HEK293 (cell line): ENCODE measurements around the gene BATF3.
"Not testable (repeated sequence)": the region's sequence is repeated elsewhere in the genome, so short reads cannot be mapped to it uniquely, and the experiment has no call there.

Source experiments
- CTCF ChIA-PET: fragments of 350-600 bp; formaldehyde crosslinking; extraction: SDS; loops from one replicate; lab custom pipeline; 2021; ENCODE audit warnings: antibody characterized with exemption; lab: Yijun Ruan, JAX
- POLR2A ChIA-PET: fragments of 300-600 bp; formaldehyde crosslinking; extraction: SDS; loops from one replicate; lab custom pipeline; 2020; ENCODE audit warnings: antibody characterized with exemption, inconsistent platforms; lab: Yijun Ruan, JAX
- H3K27ac ChIP-seq: fragments of 200-500 bp; sonication (Bioruptor generic); 2 replicates; pipeline ENCODE4 v1.5.1; 2014; ENCODE audit warnings: low read depth, low read length, control low read depth, inconsistent platforms; ENCODE audit errors: extremely low read depth
- H3K36me3 ChIP-seq, 2 experiments: fragments of 200-500 bp in 1 of 2; sonication (Bioruptor generic) in 1 of 2; 1 replicate in 1 of 2; 2 replicates in 1 of 2; pipeline ENCODE4 v1.5.1; 2014 to 2017; ENCODE audit warnings: inconsistent platforms in 2 of 2, low read length in 2 of 2; ENCODE audit not compliant: control insufficient read depth in 2 of 2, insufficient read depth in 1 of 2
- H3K4me1 ChIP-seq: fragments of 200-500 bp; sonication (Bioruptor generic); 2 replicates; pipeline ENCODE4 v1.5.1; 2014; ENCODE audit warnings: mild to moderate bottlenecking, low read length, inconsistent platforms; ENCODE audit not compliant: control insufficient read depth, insufficient read depth
- H3K4me3 ChIP-seq: 2 replicates; pipeline ENCODE4 v1.5.1; 2011; ENCODE audit warnings: low read depth, mild to moderate bottlenecking, control low read depth, low read length, moderate library complexity
- H3K9me3 ChIP-seq: fragments of 200-500 bp; sonication (Bioruptor generic); 2 replicates; pipeline ENCODE4 v1.5.1; 2014; ENCODE audit warnings: low read depth, low read length, inconsistent platforms; ENCODE audit not compliant: control insufficient read depth, insufficient read depth
- CTCF ChIP-seq: fragments of 450-650 bp; formaldehyde crosslinking; IDR thresholded peaks from 2 replicates; pipeline ENCODE4 v1.5.1; 2016; ENCODE audit warnings: missing biosample characterization, missing genetic modification characterization
- GLI4 ChIP-seq: fragments of 450-650 bp; formaldehyde crosslinking; IDR thresholded peaks from 2 replicates; pipeline ENCODE4 v1.5.1; 2016; ENCODE audit warnings: missing biosample characterization, missing genetic modification characterization
- KLF17 ChIP-seq: fragments of 450-650 bp; formaldehyde crosslinking; IDR thresholded peaks from 2 replicates; pipeline ENCODE4 v1.5.1; 2016; ENCODE audit warnings: missing biosample characterization, missing genetic modification characterization
- ZBTB7A ChIP-seq: fragments of 450-650 bp; formaldehyde crosslinking; IDR thresholded peaks from 2 replicates; pipeline ENCODE4 v1.5.1; 2016; ENCODE audit warnings: low read depth, missing biosample characterization, missing genetic modification characterization
- ZBTB8A ChIP-seq: fragments of 450-650 bp; formaldehyde crosslinking; IDR thresholded peaks from 2 replicates; pipeline ENCODE4 v1.5.1; 2016; ENCODE audit warnings: missing biosample characterization, missing genetic modification characterization
- ZFP41 ChIP-seq: fragments of 450-650 bp; formaldehyde crosslinking; IDR thresholded peaks from 2 replicates; pipeline ENCODE4 v1.5.1; 2016; ENCODE audit warnings: missing biosample characterization, missing genetic modification characterization, borderline replicate concordance
- ZNF121 ChIP-seq: fragments of 450-650 bp; formaldehyde crosslinking; IDR thresholded peaks from 2 replicates; pipeline ENCODE4 v1.5.1; 2016; ENCODE audit warnings: missing biosample characterization, missing genetic modification characterization
- ZNF146 ChIP-seq: fragments of 450-650 bp; formaldehyde crosslinking; IDR thresholded peaks from 2 replicates; pipeline ENCODE4 v1.5.1; 2016; ENCODE audit warnings: missing biosample characterization, missing genetic modification characterization
- ZNF169 ChIP-seq: fragments of 450-650 bp; formaldehyde crosslinking; IDR thresholded peaks from 2 replicates; pipeline ENCODE4 v1.5.1; 2016; ENCODE audit warnings: missing biosample characterization, missing genetic modification characterization
- ZNF239 ChIP-seq: fragments of 450-650 bp; formaldehyde crosslinking; IDR thresholded peaks from 2 replicates; pipeline ENCODE4 v1.5.1; 2016; ENCODE audit warnings: missing biosample characterization, missing genetic modification characterization
- ZNF274 ChIP-seq, 2 experiments: fragments of 200-500 bp in 1 of 2; fragments of 450-650 bp in 1 of 2; sonication (Bioruptor generic) in 1 of 2; formaldehyde crosslinking in 1 of 2; IDR thresholded peaks; 2 replicates each; pipeline versions ENCODE4 v1.5.1 to v1.6.1; 2014 to 2016; ENCODE audit warnings: borderline replicate concordance in 1 of 2, inconsistent platforms in 1 of 2, low read length in 1 of 2, missing biosample characterization in 1 of 2, missing genetic modification characterization in 1 of 2
- ZNF292 ChIP-seq: fragments of 450-650 bp; formaldehyde crosslinking; IDR thresholded peaks from 2 replicates; pipeline ENCODE4 v1.5.1; 2016; ENCODE audit warnings: low read depth, missing biosample characterization, missing genetic modification characterization, borderline replicate concordance
- ZNF324 ChIP-seq: fragments of 450-650 bp; formaldehyde crosslinking; IDR thresholded peaks from 2 replicates; pipeline ENCODE4 v1.5.1; 2016; ENCODE audit warnings: missing biosample characterization, missing genetic modification characterization
- ZNF354C ChIP-seq: fragments of 450-650 bp; formaldehyde crosslinking; IDR thresholded peaks from 2 replicates; pipeline ENCODE4 v1.5.1; 2016; ENCODE audit warnings: missing biosample characterization, missing genetic modification characterization, low read depth, borderline replicate concordance
- ZNF433 ChIP-seq: fragments of 450-650 bp; formaldehyde crosslinking; IDR thresholded peaks from 2 replicates; pipeline ENCODE4 v1.5.1; 2016; ENCODE audit warnings: missing biosample characterization, missing genetic modification characterization, low read depth
- ZNF521 ChIP-seq: fragments of 450-650 bp; formaldehyde crosslinking; IDR thresholded peaks from 2 replicates; pipeline ENCODE4 v1.5.1; 2017; ENCODE audit warnings: missing biosample characterization, mild to moderate bottlenecking, missing genetic modification characterization
- ZNF555 ChIP-seq: fragments of 450-650 bp; formaldehyde crosslinking; conservative IDR thresholded peaks from 2 replicates; pipeline ENCODE4 v1.5.1; 2017; ENCODE audit warnings: missing biosample characterization, mild to moderate bottlenecking, missing genetic modification characterization, inconsistent platforms
- ZNF629 ChIP-seq: fragments of 450-650 bp; formaldehyde crosslinking; IDR thresholded peaks from 2 replicates; pipeline ENCODE4 v1.5.1; 2017; ENCODE audit warnings: missing biosample characterization, missing genetic modification characterization
- ZXDB ChIP-seq: fragments of 450-650 bp; formaldehyde crosslinking; IDR thresholded peaks from 2 replicates; pipeline ENCODE4 v1.5.1; 2016; ENCODE audit warnings: missing biosample characterization, missing genetic modification characterization

Gene BATF3

GRCh38 chr1:212713465-212714136 is 14.0 kb upstream of the BATF3 start:
- peak; percentile 35; the same call in 1 of the 2 replicates for TF ChIP-seq ZNF146 (tag by site-specific recombination)
- TF ChIP-seq ZBTB8A = no peak
- TF ChIP-seq, all 188 proteins: peak for 1
- H3K36me3 ChIP-seq = no peaks in the 10 kb centered on the region
- H3K4me1 ChIP-seq = no peaks in the 10 kb centered on the region
- no peak overlapping the region for H3K4me3 ChIP-seq
- POLR2A ChIA-PET = no interaction called here
- H3K27ac ChIP-seq = no peak overlapping the region
- CTCF ChIA-PET = no interaction called here
- no peaks in the 10 kb centered on the region for H3K9me3 ChIP-seq

- Histone ChIP-seq H3K27ac (no peak overlapping the region), H3K36me3 (no peaks in the 10 kb centered on the region), H3K4me3 (no peak overlapping the region), H3K4me1 (no peaks in the 10 kb centered on the region), H3K9me3 (no peaks in the 10 kb centered on the region)
- CTCF ChIA-PET = no interaction called here
- POLR2A ChIA-PET = no interaction called here
- no peak for TF ChIP-seq ZNF354C (tag by site-specific recombination)
Measured at GRCh38 chr1:212712451-212713303, 13.0 kb upstream of the BATF3 start.

GRCh38 chr1:212711974-212712373 is 12.3 kb upstream of the BATF3 start:
- H3K9me3 ChIP-seq, H3K36me3 ChIP-seq, H3K4me3 ChIP-seq, H3K4me1 ChIP-seq, CTCF ChIA-PET, H3K27ac ChIP-seq, POLR2A ChIA-PET: not testable (repeated sequence)

- ChIA-PET POLR2A (no interaction called here), CTCF (interaction anchor here (0.5 to 1.9 kb wide), 2 partner anchors 32 to 46 kb away, joined by 4 to 7 read pairs; no protein-coding TSS in a partner anchor)
- Histone ChIP-seq H3K4me1 (no peaks in the 10 kb centered on the region), H3K4me3 (no peak overlapping the region), H3K27ac (no peak overlapping the region), H3K9me3 (no peaks in the 10 kb centered on the region), H3K36me3 (no peaks in the 10 kb centered on the region)
- no peak for TF ChIP-seq ZNF324 (tag by site-specific recombination)
- TF ChIP-seq ZXDB (tag by site-specific recombination) = no peak
- TF ChIP-seq ZNF169 (tag by site-specific recombination) = no peak
- TF ChIP-seq ZNF521 = no peak
Measured at GRCh38 chr1:212710566-212710965, 10.9 kb upstream of the BATF3 start.

- ChIA-PET POLR2A (no interaction called here), CTCF (interaction anchor here (1.0 to 1.5 kb wide), 3 partner anchors 12 to 74 kb away, joined by 3 to 4 read pairs (median 4); no protein-coding TSS in a partner anchor)
- Histone ChIP-seq H3K4me3 (no peak overlapping the region), H3K36me3 (no peaks in the 10 kb centered on the region), H3K27ac (no peak overlapping the region), H3K9me3 (no peaks in the 10 kb centered on the region), H3K4me1 (peaks cover 8% of the 10 kb centered on the region)
- TF ChIP-seq ZNF274 (IDR thresholded peaks at IDR 0.05; ENCODE audit: low read length) (no peak), ZNF274 (tag by site-specific recombination; IDR thresholded peaks at IDR 0.05; ENCODE audit: borderline replicate concordance) (no peak), GLI4 (no peak), ZFP41 (tag by site-specific recombination) (no peak), ZNF433 (tag by site-specific recombination) (no peak), ZNF121 (no peak), ZNF169 (tag by site-specific recombination) (no peak), ZNF629 (tag by site-specific recombination) (peak; percentile 59; the same call in 1 of the 2 replicates), CTCF (no peak), ZXDB (tag by site-specific recombination) (no peak), ZBTB7A (tag by site-specific recombination) (no peak), ZNF239 (tag by site-specific recombination) (no peak), ZNF555 (no peak), ZNF292 (tag by site-specific recombination) (no peak), KLF17 (no peak)
Measured at GRCh38 chr1:212703991-212704564, 4.4 kb upstream of the BATF3 start.
